ENCODE data around the gene ATXN2. TPM values are rescaled to one million over a fixed set of nuclear protein-coding genes. Genes with fewer than 3 reads are reported as not detected.

ATXN2 gene
- total RNA-seq, 1 experiment from 2014 or later, result 56.3 TPM

GRCh38 chr12:111440631-111441030, 158.5 kb downstream of the ATXN2 start (continued):
- TF ChIP-seq ATF2 (CRISPR knock-in tag; IDR thresholded peaks at IDR 0.05; ENCODE audit: borderline replicate concordance, low read depth) (no peak), MYBL2 (CRISPR knock-in tag; IDR thresholded peaks at IDR 0.05) (no peak), TEAD1 (CRISPR knock-in tag; IDR thresholded peaks at IDR 0.05) (no peak)
- TF ChIP-seq, protein P1, sequence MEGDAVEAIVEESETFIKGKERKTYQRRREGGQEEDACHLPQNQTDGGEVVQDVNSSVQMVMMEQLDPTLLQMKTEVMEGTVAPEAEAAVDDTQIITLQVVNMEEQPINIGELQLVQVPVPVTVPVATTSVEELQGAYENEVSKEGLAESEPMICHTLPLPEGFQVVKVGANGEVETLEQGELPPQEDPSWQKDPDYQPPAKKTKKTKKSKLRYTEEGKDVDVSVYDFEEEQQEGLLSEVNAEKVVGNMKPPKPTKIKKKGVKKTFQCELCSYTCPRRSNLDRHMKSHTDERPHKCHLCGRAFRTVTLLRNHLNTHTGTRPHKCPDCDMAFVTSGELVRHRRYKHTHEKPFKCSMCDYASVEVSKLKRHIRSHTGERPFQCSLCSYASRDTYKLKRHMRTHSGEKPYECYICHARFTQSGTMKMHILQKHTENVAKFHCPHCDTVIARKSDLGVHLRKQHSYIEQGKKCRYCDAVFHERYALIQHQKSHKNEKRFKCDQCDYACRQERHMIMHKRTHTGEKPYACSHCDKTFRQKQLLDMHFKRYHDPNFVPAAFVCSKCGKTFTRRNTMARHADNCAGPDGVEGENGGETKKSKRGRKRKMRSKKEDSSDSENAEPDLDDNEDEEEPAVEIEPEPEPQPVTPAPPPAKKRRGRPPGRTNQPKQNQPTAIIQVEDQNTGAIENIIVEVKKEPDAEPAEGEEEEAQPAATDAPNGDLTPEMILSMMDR (IDR thresholded peaks at IDR 0.05), result no peak

DNA sequence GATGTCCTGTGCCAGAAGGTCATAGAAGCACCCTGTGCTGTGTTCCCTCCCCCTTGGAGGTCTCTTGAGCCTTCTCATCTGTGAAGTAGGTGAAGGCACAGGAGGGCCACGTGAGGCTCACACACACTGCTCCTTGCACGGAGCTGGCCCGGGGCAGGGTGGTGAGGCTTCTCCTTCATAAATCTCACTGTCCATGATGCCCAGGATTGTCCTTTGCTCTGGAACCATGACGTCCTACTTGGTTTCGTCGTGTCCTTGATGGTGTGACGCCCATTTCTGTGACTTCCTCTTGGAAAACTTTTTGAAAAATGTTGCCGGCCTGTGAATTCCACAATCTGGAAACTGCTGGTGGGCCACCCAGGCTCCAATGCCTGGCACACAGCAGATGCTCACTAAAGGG, 159.0 kb downstream of the ATXN2 start:
- ATAC-seq, result no peak

More for the DNA sequence above, 159.0 kb downstream of the ATXN2 start:
- Mint-ChIP-seq H3K27ac (peak overlapping the region; percentile 87), H3K9me3 (no peaks in the 10 kb centered on the region), H3K4me1 (peaks cover 36% of the 10 kb centered on the region), H3K36me3 (peaks cover 3% of the 10 kb centered on the region; the same call in 1 of the 2 replicates), H3K27me3 (ENCODE audit: low read depth) (no peaks in the 10 kb centered on the region), H3K4me3 (no peak overlapping the region)
- DNase-seq (ENCODE audit: low spot score), result no peak
- CTCF ChIA-PET, result interaction anchor here (0.7 to 3.3 kb wide), 4 partner anchors 11 to 44 kb away, joined by 4 to 23 read pairs (median 8); no protein-coding TSS in a partner anchor
- TF ChIP-seq JUN (CRISPR knock-in tag; IDR thresholded peaks at IDR 0.05), result no peak
- TF ChIP-seq USF2 (CRISPR knock-in tag; IDR thresholded peaks at IDR 0.05), result no peak
- TF ChIP-seq E2F5 (CRISPR knock-in tag; IDR thresholded peaks at IDR 0.05), result no peak
- TF ChIP-seq CREB1 (CRISPR knock-in tag; IDR thresholded peaks at IDR 0.05), result no peak
- TF ChIP-seq PRDM15 (CRISPR knock-in tag; IDR thresholded peaks at IDR 0.05), result no peak
- no peak for TF ChIP-seq CDX4 (CRISPR knock-in tag; IDR thresholded peaks at IDR 0.05; ENCODE audit: borderline replicate concordance)
- no peak for TF ChIP-seq NR1H2 (CRISPR knock-in tag; IDR thresholded peaks at IDR 0.05)
- no peak for TF ChIP-seq ZNF671 (CRISPR knock-in tag; IDR thresholded peaks at IDR 0.05)
- no peak for TF ChIP-seq CREM (CRISPR knock-in tag; IDR thresholded peaks at IDR 0.05)
- no peak for TF ChIP-seq NFATC4 (CRISPR knock-in tag; IDR thresholded peaks at IDR 0.05)
- no peak for TF ChIP-seq FOXJ3 (CRISPR knock-in tag; IDR thresholded peaks at IDR 0.05; ENCODE audit: borderline replicate concordance)
- TF ChIP-seq, protein P2, sequence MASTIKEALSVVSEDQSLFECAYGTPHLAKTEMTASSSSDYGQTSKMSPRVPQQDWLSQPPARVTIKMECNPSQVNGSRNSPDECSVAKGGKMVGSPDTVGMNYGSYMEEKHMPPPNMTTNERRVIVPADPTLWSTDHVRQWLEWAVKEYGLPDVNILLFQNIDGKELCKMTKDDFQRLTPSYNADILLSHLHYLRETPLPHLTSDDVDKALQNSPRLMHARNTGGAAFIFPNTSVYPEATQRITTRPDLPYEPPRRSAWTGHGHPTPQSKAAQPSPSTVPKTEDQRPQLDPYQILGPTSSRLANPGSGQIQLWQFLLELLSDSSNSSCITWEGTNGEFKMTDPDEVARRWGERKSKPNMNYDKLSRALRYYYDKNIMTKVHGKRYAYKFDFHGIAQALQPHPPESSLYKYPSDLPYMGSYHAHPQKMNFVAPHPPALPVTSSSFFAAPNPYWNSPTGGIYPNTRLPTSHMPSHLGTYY (CRISPR knock-in tag; IDR thresholded peaks at IDR 0.05), result no peak
- no peak for TF ChIP-seq FOXP4 (CRISPR knock-in tag; IDR thresholded peaks at IDR 0.05)
- POLR2A ChIA-PET, result no interaction called here

All from WTC11 (cell line).